Neural cell (in vitro differentiated cells): ENCODE data around the gene RALGPS1. TPM values are rescaled to one million over a fixed set of nuclear protein-coding genes. Genes with fewer than 3 reads are reported as not detected.

Experiments used
- H2AFZ ChIP-seq: fragments of 200-600, 300-800 bp; sonication (generic), shearing (Covaris generic); 2 replicates; pipeline ENCODE4 v1.6.0; 2014; ENCODE audit warnings: low read depth, mild to moderate bottlenecking, antibody characterized with exemption, low read length, moderate library complexity
- H3F3A ChIP-seq: fragments of 200-600 bp; shearing (Covaris generic); 2 replicates; pipeline ENCODE4 v1.6.1; 2016; ENCODE audit warnings: mild to moderate bottlenecking, moderate library complexity, mixed read lengths, antibody characterized with exemption, low read length; ENCODE audit not compliant: insufficient read depth, poor library complexity, severe bottlenecking
- H3K27ac ChIP-seq: fragments of 200-600, 300-800 bp; sonication (generic), shearing (Covaris generic); 2 replicates; pipeline ENCODE4 v1.5.1; 2014; ENCODE audit warnings: mild to moderate bottlenecking, low read length, moderate library complexity
- H3K27me3 ChIP-seq: fragments of 300-800, 200-600 bp; sonication (generic), shearing (Covaris generic); 2 replicates; pipeline ENCODE4 v1.6.0; 2014; ENCODE audit warnings: mild to moderate bottlenecking, low read depth, low read length, moderate library complexity; ENCODE audit not compliant: insufficient read depth
- H3K36me3 ChIP-seq: fragments of 300-800, 200-600 bp; sonication (generic), shearing (Covaris generic); 2 replicates; pipeline ENCODE4 v1.5.1; 2014; ENCODE audit warnings: mild to moderate bottlenecking, antibody characterized with exemption, low read length, moderate library complexity; ENCODE audit not compliant: insufficient read depth
- H3K4me2 ChIP-seq: fragments of 300-800, 200-600 bp; sonication (generic), shearing (Covaris generic); 2 replicates; pipeline ENCODE4 v1.6.0; 2014; ENCODE audit warnings: mild to moderate bottlenecking, low read length
- H3K4me3 ChIP-seq: fragments of 300-800, 200-600 bp; sonication (generic), shearing (Covaris generic); 2 replicates; pipeline ENCODE4 v1.5.1; 2014; ENCODE audit warnings: mild to moderate bottlenecking, low read length, moderate library complexity
- H3K79me2 ChIP-seq: fragments of 200-600 bp; shearing (Covaris generic); replicated peaks from 2 replicates; pipeline ENCODE4 v1.6.0; 2014; ENCODE audit warnings: mild to moderate bottlenecking, low read length, moderate library complexity; ENCODE audit not compliant: insufficient read depth
- H3K9ac ChIP-seq: fragments of 300-800, 200-600 bp; sonication (generic), shearing (Covaris generic); 2 replicates; pipeline ENCODE4 v1.6.1; 2016; ENCODE audit warnings: mild to moderate bottlenecking, low read length, mixed read lengths
- H3K9me2 ChIP-seq: fragments of 200-600 bp; shearing (Covaris generic); 2 replicates; pipeline ENCODE4 v1.6.1; 2016; ENCODE audit warnings: mild to moderate bottlenecking, low read length, mixed read lengths; ENCODE audit not compliant: insufficient read depth
- H3K9me3 ChIP-seq: fragments of 200-600, 300-800 bp; sonication (generic), shearing (Covaris generic); 2 replicates; pipeline ENCODE4 v1.6.1; 2016; ENCODE audit warnings: mild to moderate bottlenecking, mixed run types, low read length, moderate library complexity, mixed read lengths
- H4K20me1 ChIP-seq: fragments of 200-600 bp; shearing (Covaris generic); 2 replicates; pipeline ENCODE4 v1.6.1; 2016; ENCODE audit warnings: mild to moderate bottlenecking, mixed run types; ENCODE audit not compliant: insufficient read depth
- EP300 ChIP-seq: fragments of 450-650 bp; conservative IDR thresholded peaks from 2 replicates; pipeline ENCODE4 v1.6.1; 2014; ENCODE audit warnings: antibody characterized with exemption, mild to moderate bottlenecking, moderate library complexity; ENCODE audit not compliant: poor library complexity, severe bottlenecking
- EZH2 ChIP-seq: fragments of 200-600, 300-800 bp; shearing (Covaris generic), sonication (generic); IDR thresholded peaks from 2 replicates; pipeline ENCODE4 v1.6.1; 2014; ENCODE audit warnings: antibody characterized with exemption, low read length, borderline replicate concordance, mild to moderate bottlenecking; ENCODE audit not compliant: insufficient read depth, poor library complexity, severe bottlenecking
- MXI1 ChIP-seq: fragments of 450-650 bp; conservative IDR thresholded peaks from 2 replicates; pipeline ENCODE4 v1.6.1; 2014; ENCODE audit warnings: antibody characterized with exemption, mild to moderate bottlenecking; ENCODE audit not compliant: poor library complexity, severe bottlenecking
- POLR2AphosphoS5 ChIP-seq: IDR thresholded peaks from 2 replicates; pipeline ENCODE4 v1.6.1; 2012
- RAD21 ChIP-seq: fragments of 450-650 bp; conservative IDR thresholded peaks from 2 replicates; pipeline ENCODE4 v1.6.1; 2014; ENCODE audit warnings: antibody characterized with exemption, mild to moderate bottlenecking, moderate library complexity
- SMC3 ChIP-seq: fragments of 450-650 bp; conservative IDR thresholded peaks from 2 replicates; pipeline ENCODE4 v1.6.1; 2014; ENCODE audit warnings: antibody characterized with exemption, mild to moderate bottlenecking, moderate library complexity; ENCODE audit not compliant: poor library complexity
- TAF1 ChIP-seq: IDR thresholded peaks from 2 replicates; pipeline ENCODE4 v1.6.1; 2012; ENCODE audit warnings: low read depth
- polyA plus RNA-seq: library from polyadenylated mRNA; depleted of rRNA; stranded (reverse); fragments of >200 nt; gene quantifications from 2 replicates; pipeline ENCODE4 v1.2.3, GENCODE V29; 2014
- TF ChIP-seq, protein P1 (sequence below): fragments of 450-650 bp; IDR thresholded peaks from 2 replicates; pipeline ENCODE4 v1.5.1; 2014; ENCODE audit warnings: antibody characterized with exemption, mild to moderate bottlenecking, moderate library complexity; ENCODE audit not compliant: poor library complexity, severe bottlenecking
- TF ChIP-seq, protein P2 (sequence below): IDR thresholded peaks from 2 replicates; pipeline ENCODE4 v1.6.1; 2012; ENCODE audit warnings: borderline replicate concordance

Gene RALGPS1
- polyA plus RNA-seq, 1 donor from 2014 or later = 37.1 TPM

DNA sequence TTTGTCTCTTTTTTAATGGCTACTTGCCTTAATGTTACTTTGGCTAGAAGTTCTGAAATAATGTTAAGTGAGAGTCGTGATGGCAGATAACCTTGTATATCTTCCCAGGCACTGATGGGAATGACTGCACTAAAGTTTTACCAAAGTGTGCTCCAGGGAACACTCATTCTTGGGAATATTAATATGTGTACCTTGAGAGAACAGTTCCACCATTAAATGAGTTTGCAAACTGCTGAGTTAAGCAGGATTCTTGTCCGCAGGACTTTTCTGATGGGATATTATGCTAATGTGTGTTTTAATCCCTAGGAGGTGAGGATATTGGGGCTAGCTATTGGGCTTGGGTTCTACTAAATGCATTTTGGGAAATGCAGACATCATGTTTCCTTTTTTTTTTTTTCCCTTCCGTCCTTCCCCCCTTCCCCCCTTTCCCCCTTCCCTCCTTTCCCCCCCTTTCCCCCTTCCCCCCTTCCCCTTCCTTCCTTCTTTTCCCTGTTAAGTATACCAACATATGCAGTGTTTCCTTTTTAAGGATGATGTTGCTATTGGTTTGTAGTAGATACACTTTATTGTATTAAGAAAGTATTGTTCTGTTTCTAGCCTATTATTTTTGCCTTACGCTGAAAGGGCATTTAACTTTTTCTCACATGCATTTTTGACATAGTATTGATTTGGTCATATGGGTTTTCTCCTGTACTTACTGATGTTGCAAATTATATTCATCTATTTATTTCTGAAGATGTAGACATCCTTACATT, 38.6 kb upstream of the RALGPS1 start:
- Histone ChIP-seq H3K4me2 (no peak overlapping the region), H3K79me2 (no peaks in the 10 kb centered on the region), H3K36me3 (no peaks in the 10 kb centered on the region), H4K20me1 (no peaks in the 10 kb centered on the region), H3K9me3 (no peaks in the 10 kb centered on the region), H3K4me3 (no peak overlapping the region), H3K9me2 (no peaks in the 10 kb centered on the region), H3K9ac (no peak overlapping the region), H3F3A (no peaks in the 10 kb centered on the region), H3K27ac (no peak overlapping the region), H3K27me3 (no peaks in the 10 kb centered on the region), H2AFZ (no peak overlapping the region)
- TF ChIP-seq TAF1 = no peak
- no peak for TF ChIP-seq EP300
- TF ChIP-seq, protein P1, sequence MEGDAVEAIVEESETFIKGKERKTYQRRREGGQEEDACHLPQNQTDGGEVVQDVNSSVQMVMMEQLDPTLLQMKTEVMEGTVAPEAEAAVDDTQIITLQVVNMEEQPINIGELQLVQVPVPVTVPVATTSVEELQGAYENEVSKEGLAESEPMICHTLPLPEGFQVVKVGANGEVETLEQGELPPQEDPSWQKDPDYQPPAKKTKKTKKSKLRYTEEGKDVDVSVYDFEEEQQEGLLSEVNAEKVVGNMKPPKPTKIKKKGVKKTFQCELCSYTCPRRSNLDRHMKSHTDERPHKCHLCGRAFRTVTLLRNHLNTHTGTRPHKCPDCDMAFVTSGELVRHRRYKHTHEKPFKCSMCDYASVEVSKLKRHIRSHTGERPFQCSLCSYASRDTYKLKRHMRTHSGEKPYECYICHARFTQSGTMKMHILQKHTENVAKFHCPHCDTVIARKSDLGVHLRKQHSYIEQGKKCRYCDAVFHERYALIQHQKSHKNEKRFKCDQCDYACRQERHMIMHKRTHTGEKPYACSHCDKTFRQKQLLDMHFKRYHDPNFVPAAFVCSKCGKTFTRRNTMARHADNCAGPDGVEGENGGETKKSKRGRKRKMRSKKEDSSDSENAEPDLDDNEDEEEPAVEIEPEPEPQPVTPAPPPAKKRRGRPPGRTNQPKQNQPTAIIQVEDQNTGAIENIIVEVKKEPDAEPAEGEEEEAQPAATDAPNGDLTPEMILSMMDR = no peak
- TF ChIP-seq EZH2 = no peak
- no peak for TF ChIP-seq RAD21
- TF ChIP-seq SMC3 = no peak
- no peak for TF ChIP-seq MXI1
- TF ChIP-seq POLR2AphosphoS5 = no peak
- TF ChIP-seq, protein P2, sequence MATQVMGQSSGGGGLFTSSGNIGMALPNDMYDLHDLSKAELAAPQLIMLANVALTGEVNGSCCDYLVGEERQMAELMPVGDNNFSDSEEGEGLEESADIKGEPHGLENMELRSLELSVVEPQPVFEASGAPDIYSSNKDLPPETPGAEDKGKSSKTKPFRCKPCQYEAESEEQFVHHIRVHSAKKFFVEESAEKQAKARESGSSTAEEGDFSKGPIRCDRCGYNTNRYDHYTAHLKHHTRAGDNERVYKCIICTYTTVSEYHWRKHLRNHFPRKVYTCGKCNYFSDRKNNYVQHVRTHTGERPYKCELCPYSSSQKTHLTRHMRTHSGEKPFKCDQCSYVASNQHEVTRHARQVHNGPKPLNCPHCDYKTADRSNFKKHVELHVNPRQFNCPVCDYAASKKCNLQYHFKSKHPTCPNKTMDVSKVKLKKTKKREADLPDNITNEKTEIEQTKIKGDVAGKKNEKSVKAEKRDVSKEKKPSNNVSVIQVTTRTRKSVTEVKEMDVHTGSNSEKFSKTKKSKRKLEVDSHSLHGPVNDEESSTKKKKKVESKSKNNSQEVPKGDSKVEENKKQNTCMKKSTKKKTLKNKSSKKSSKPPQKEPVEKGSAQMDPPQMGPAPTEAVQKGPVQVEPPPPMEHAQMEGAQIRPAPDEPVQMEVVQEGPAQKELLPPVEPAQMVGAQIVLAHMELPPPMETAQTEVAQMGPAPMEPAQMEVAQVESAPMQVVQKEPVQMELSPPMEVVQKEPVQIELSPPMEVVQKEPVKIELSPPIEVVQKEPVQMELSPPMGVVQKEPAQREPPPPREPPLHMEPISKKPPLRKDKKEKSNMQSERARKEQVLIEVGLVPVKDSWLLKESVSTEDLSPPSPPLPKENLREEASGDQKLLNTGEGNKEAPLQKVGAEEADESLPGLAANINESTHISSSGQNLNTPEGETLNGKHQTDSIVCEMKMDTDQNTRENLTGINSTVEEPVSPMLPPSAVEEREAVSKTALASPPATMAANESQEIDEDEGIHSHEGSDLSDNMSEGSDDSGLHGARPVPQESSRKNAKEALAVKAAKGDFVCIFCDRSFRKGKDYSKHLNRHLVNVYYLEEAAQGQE = no peak

DNA sequence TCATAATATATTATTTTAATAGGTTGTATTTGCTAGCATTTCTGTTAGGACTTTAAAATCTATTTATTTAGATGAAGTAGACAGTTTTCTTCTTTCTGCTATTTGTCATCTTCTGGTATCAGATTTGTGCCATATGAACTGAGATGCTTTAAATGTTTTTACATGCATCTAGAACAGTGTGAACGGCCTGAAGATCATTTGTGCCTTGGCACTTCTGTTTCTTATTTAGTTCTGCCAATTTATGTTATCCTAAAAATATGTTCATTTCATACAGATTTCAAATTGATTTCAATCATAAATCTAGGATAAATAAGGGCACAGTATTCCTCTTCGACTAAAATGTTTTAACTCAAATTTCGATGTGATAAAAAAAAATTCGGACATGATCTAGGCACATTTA, 38.1 kb upstream of the RALGPS1 start:
- Histone ChIP-seq H3K36me3 (no peaks in the 10 kb centered on the region), H3F3A (no peaks in the 10 kb centered on the region), H3K9me3 (no peaks in the 10 kb centered on the region), H2AFZ (no peak overlapping the region), H3K9ac (no peak overlapping the region), H4K20me1 (no peaks in the 10 kb centered on the region), H3K27ac (no peak overlapping the region), H3K9me2 (no peaks in the 10 kb centered on the region), H3K4me3 (no peak overlapping the region), H3K79me2 (no peaks in the 10 kb centered on the region), H3K27me3 (no peaks in the 10 kb centered on the region), H3K4me2 (no peak overlapping the region)
- TF ChIP-seq MXI1 = no peak
- TF ChIP-seq EP300 = no peak
- TF ChIP-seq, protein P2 = no peak
- TF ChIP-seq, protein P1 = no peak
- no peak for TF ChIP-seq EZH2
- TF ChIP-seq RAD21 = no peak
- no peak for TF ChIP-seq SMC3
- no peak for TF ChIP-seq POLR2AphosphoS5
- TF ChIP-seq TAF1 = no peak
